Lower leg skin (tissue), 4 donors: ENCODE results near the gene PPCS. TPM values are rescaled to one million over a fixed set of nuclear protein-coding genes. Genes with fewer than 3 reads are reported as not detected.
"Not testable (repeated sequence)": the region's sequence is repeated elsewhere in the genome, so short reads cannot be mapped to it uniquely, and the experiment has no call there.

Experiments used
- DNase-seq, 2 donors: peaks; one replicate each; pipeline ENCODE4 v3.0.0-alpha.2; 2019; ENCODE audit warnings: low spot score in 2 of 2
- H3K4me3 ChIP-seq: fragments of 200-600 bp; sonication (generic); 2 replicates; pipeline ENCODE4 v1.5.1; 2017; ENCODE audit warnings: mild to moderate bottlenecking, low read depth; ENCODE audit not compliant: poor library complexity, severe bottlenecking
- CTCF ChIP-seq, 3 donors: fragments of 450-650 bp; IDR thresholded peaks; one replicate each; pipeline ENCODE4 v1.5.1; 2016; ENCODE audit warnings: antibody characterized with exemption in 3 of 3, mild to moderate bottlenecking in 3 of 3, moderate library complexity in 2 of 3
- POLR2A ChIP-seq, 2 donors: fragments of 450-650 bp; IDR thresholded peaks; one replicate each; pipeline ENCODE4 v1.6.1; 2016 to 2017; ENCODE audit warnings: antibody characterized with exemption in 2 of 2, mild to moderate bottlenecking in 1 of 2, moderate library complexity in 1 of 2
- WGBS, 2 donors: methylation state at CpG; one replicate each; pipeline ENCODE4 v1.1.5; 2018; 5-methylcytosine and 5-hydroxymethylcytosine counted together
- intact Hi-C: fragments of 100-400 bp; cut with DNase I; formaldehyde crosslinking; loops from one replicate; pipeline ENCODE4 v1.15.0; 2023; ENCODE audit warnings: low total_unique reads
- total RNA-seq, 4 donors: library from RNA; depleted of rRNA; stranded (reverse); fragments of >200 nt; gene quantifications; one replicate each; pipeline ENCODE4 v1.1.0, GENCODE V29; 2016

PPCS gene
- total RNA-seq, 4 donors from 2014 or later, result 68.5 to 115 (median 89.7) TPM

- 84 to 89% methylated on average over 2 of the region's 2 CpGs for WGBS, 2 donors
- intact Hi-C loops, result no loop called here
- TF ChIP-seq POLR2A (IDR thresholded peaks at IDR 0.05), result no peak
- no peak for TF ChIP-seq CTCF (IDR thresholded peaks at IDR 0.05)
- no peak for DNase-seq
- H3K4me3 ChIP-seq, result no peak overlapping the region
Observed at GRCh38 chr1:42466030-42466429, 9.7 kb downstream of the PPCS start.

- no peak overlapping the region for H3K4me3 ChIP-seq
- intact Hi-C loops, result no loop called here
- TF ChIP-seq POLR2A (IDR thresholded peaks at IDR 0.05) (no peak), CTCF (IDR thresholded peaks at IDR 0.05) (no peak)
- DNase-seq, result no peak
- WGBS, 2 donors, result 94 to 98% methylated on average over 2 of the region's 2 CpGs
Observed at GRCh38 chr1:42469727-42470126, 13.4 kb downstream of the PPCS start.

GRCh38 chr1:42476605-42477004 is 20.3 kb downstream of the PPCS start:
- WGBS, 2 donors, result 84 to 92% methylated on average over 4 of the region's 4 CpGs
- DNase-seq, result no peak
- no peak overlapping the region for H3K4me3 ChIP-seq
- no peak for TF ChIP-seq CTCF (IDR thresholded peaks at IDR 0.05)
- no peak for TF ChIP-seq POLR2A (IDR thresholded peaks at IDR 0.05)
- intact Hi-C loops, result no loop called here

- 84 to 91% methylated on average over 4 of the region's 4 CpGs for WGBS, 2 donors
- intact Hi-C loops, DNase-seq, H3K4me3 ChIP-seq: not testable (repeated sequence)
Observed at GRCh38 chr1:42477354-42477753, 21.0 kb downstream of the PPCS start.

GRCh38 chr1:42477775-42478174 is 21.4 kb downstream of the PPCS start:
- 94 to 96% methylated on average over 3 of the region's 3 CpGs for WGBS, 2 donors
- H3K4me3 ChIP-seq, result no peak overlapping the region
- intact Hi-C loops, result no loop called here
- TF ChIP-seq POLR2A (IDR thresholded peaks at IDR 0.05), result no peak
- TF ChIP-seq CTCF (IDR thresholded peaks at IDR 0.05), result no peak
- DNase-seq, result no peak

GRCh38 chr1:42479621-42480020 is 23.3 kb downstream of the PPCS start:
- intact Hi-C loops, result no loop called here
- TF ChIP-seq CTCF (IDR thresholded peaks at IDR 0.05), result no peak
- TF ChIP-seq POLR2A (IDR thresholded peaks at IDR 0.05), result no peak
- no peak for DNase-seq
- H3K4me3 ChIP-seq, result no peak overlapping the region
- WGBS, 2 donors, result 49 to 60% methylated on average over 4 of the region's 4 CpGs
